ENCODE data around the gene ZNF521. TPM values are rescaled to one million over a fixed set of nuclear protein-coding genes. Genes with fewer than 3 reads are reported as not detected.

ZNF521 gene
- total RNA-seq, 1 donor from 2014 or later = not detected

GRCh38 chr18:25299426-25300300 lies 52.3 kb downstream of the ZNF521 start:
- Mint-ChIP-seq H3K4me1 (ENCODE audit: low read depth) (no peaks in the 10 kb centered on the region), H3K4me3 (ENCODE audit: low read depth) (no peak overlapping the region), H3K27ac (no peak overlapping the region), H3K9me3 (no peaks in the 10 kb centered on the region), H3K36me3 (ENCODE audit: low read depth) (no peaks in the 10 kb centered on the region), H3K27me3 (ENCODE audit: low read depth) (no peaks in the 10 kb centered on the region)
- intact Hi-C loops (cut with micrococcal nuclease) = no loop called here
- DNase-seq (ENCODE audit: low spot score) = no peak

- Mint-ChIP-seq H3K9me3 (no peaks in the 10 kb centered on the region), H3K27me3 (ENCODE audit: low read depth) (no peaks in the 10 kb centered on the region), H3K27ac (no peak overlapping the region), H3K4me1 (ENCODE audit: low read depth) (no peaks in the 10 kb centered on the region), H3K4me3 (ENCODE audit: low read depth) (no peak overlapping the region), H3K36me3 (ENCODE audit: low read depth) (no peaks in the 10 kb centered on the region)
- intact Hi-C loops (cut with micrococcal nuclease) = no loop called here
- no peak for DNase-seq (ENCODE audit: low spot score)
These were observed 53.1 kb downstream of the ZNF521 start for GRCh38 chr18:25298853-25299274.

- Mint-ChIP-seq H3K27ac (no peak overlapping the region), H3K9me3 (no peaks in the 10 kb centered on the region), H3K36me3 (ENCODE audit: low read depth) (no peaks in the 10 kb centered on the region), H3K4me1 (ENCODE audit: low read depth) (no peaks in the 10 kb centered on the region), H3K27me3 (ENCODE audit: low read depth) (no peaks in the 10 kb centered on the region), H3K4me3 (ENCODE audit: low read depth) (no peak overlapping the region)
- intact Hi-C loops (cut with micrococcal nuclease) = no loop called here
- DNase-seq (ENCODE audit: low spot score) = no peak
These were observed 56.3 kb downstream of the ZNF521 start for GRCh38 chr18:25295624-25296138.

- Mint-ChIP-seq H3K4me1 (ENCODE audit: low read depth) (no peaks in the 10 kb centered on the region), H3K4me3 (ENCODE audit: low read depth) (no peak overlapping the region)
These were observed 60.8 kb downstream of the ZNF521 start for GRCh38 chr18:25291150-25291549.

GRCh38 chr18:25289001-25289631 lies 62.9 kb downstream of the ZNF521 start:
- intact Hi-C loops (cut with micrococcal nuclease) = no loop called here
- Mint-ChIP-seq H3K27ac (no peak overlapping the region), H3K9me3 (no peaks in the 10 kb centered on the region), H3K27me3 (ENCODE audit: low read depth) (no peaks in the 10 kb centered on the region), H3K4me1 (ENCODE audit: low read depth) (no peaks in the 10 kb centered on the region), H3K36me3 (ENCODE audit: low read depth) (no peaks in the 10 kb centered on the region), H3K4me3 (ENCODE audit: low read depth) (no peak overlapping the region)
- DNase-seq (ENCODE audit: low spot score) = no peak

More at GRCh38 chr18:25291150-25291549, 60.8 kb downstream of the ZNF521 start:
- Mint-ChIP-seq H3K27ac (no peak overlapping the region), H3K9me3 (no peaks in the 10 kb centered on the region), H3K27me3 (ENCODE audit: low read depth) (no peaks in the 10 kb centered on the region), H3K36me3 (ENCODE audit: low read depth) (no peaks in the 10 kb centered on the region)
- intact Hi-C loops (cut with micrococcal nuclease) = no loop called here
- no peak for DNase-seq (ENCODE audit: low spot score)

- Mint-ChIP-seq H3K4me1 (ENCODE audit: low read depth) (no peaks in the 10 kb centered on the region), H3K27me3 (ENCODE audit: low read depth) (no peaks in the 10 kb centered on the region), H3K36me3 (ENCODE audit: low read depth) (no peaks in the 10 kb centered on the region), H3K27ac (no peak overlapping the region), H3K4me3 (ENCODE audit: low read depth) (no peak overlapping the region), H3K9me3 (no peaks in the 10 kb centered on the region)
- no peak for DNase-seq (ENCODE audit: low spot score)
- intact Hi-C loops (cut with micrococcal nuclease) = no loop called here
These were observed 63.5 kb downstream of the ZNF521 start for GRCh38 chr18:25288340-25288938.

- DNase-seq (ENCODE audit: low spot score) = no peak
- intact Hi-C loops (cut with micrococcal nuclease) = no loop called here
- H3K4me3 Mint-ChIP-seq (ENCODE audit: low read depth) = no peak overlapping the region
- no peaks in the 10 kb centered on the region for H3K36me3 Mint-ChIP-seq (ENCODE audit: low read depth)
- H3K27me3 Mint-ChIP-seq (ENCODE audit: low read depth) = no peaks in the 10 kb centered on the region
- no peaks in the 10 kb centered on the region for H3K4me1 Mint-ChIP-seq (ENCODE audit: low read depth)
- no peak overlapping the region for H3K27ac Mint-ChIP-seq
- no peaks in the 10 kb centered on the region for H3K9me3 Mint-ChIP-seq
These were observed 64.9 kb downstream of the ZNF521 start for GRCh38 chr18:25287106-25287505.

GRCh38 chr18:25284861-25285550 lies 67.0 kb downstream of the ZNF521 start:
- peaks cover 1% of the 10 kb centered on the region for H3K27me3 Mint-ChIP-seq (ENCODE audit: low read depth)
- no peak overlapping the region for H3K27ac Mint-ChIP-seq
- no peak overlapping the region for H3K4me3 Mint-ChIP-seq (ENCODE audit: low read depth)
- H3K36me3 Mint-ChIP-seq (ENCODE audit: low read depth) = no peaks in the 10 kb centered on the region
- intact Hi-C loops (cut with micrococcal nuclease) = no loop called here
- no peaks in the 10 kb centered on the region for H3K4me1 Mint-ChIP-seq (ENCODE audit: low read depth)
- H3K9me3 Mint-ChIP-seq = no peaks in the 10 kb centered on the region
- DNase-seq (ENCODE audit: low spot score) = no peak

GRCh38 chr18:25284281-25284680 lies 67.7 kb downstream of the ZNF521 start:
- Mint-ChIP-seq H3K9me3 (no peaks in the 10 kb centered on the region), H3K4me1 (ENCODE audit: low read depth) (no peaks in the 10 kb centered on the region), H3K27me3 (ENCODE audit: low read depth) (peaks cover 1% of the 10 kb centered on the region), H3K27ac (no peak overlapping the region), H3K4me3 (ENCODE audit: low read depth) (no peak overlapping the region), H3K36me3 (ENCODE audit: low read depth) (no peaks in the 10 kb centered on the region)
- intact Hi-C loops (cut with micrococcal nuclease) = no loop called here
- DNase-seq (ENCODE audit: low spot score) = no peak

- intact Hi-C loops (cut with micrococcal nuclease) = no loop called here
- Mint-ChIP-seq H3K36me3 (ENCODE audit: low read depth) (no peaks in the 10 kb centered on the region), H3K27ac (no peak overlapping the region), H3K4me3 (ENCODE audit: low read depth) (no peak overlapping the region), H3K4me1 (ENCODE audit: low read depth) (no peaks in the 10 kb centered on the region), H3K9me3 (no peaks in the 10 kb centered on the region), H3K27me3 (ENCODE audit: low read depth) (peaks cover 1% of the 10 kb centered on the region)
- DNase-seq (ENCODE audit: low spot score) = no peak
These were observed 68.2 kb downstream of the ZNF521 start for GRCh38 chr18:25283781-25284180.

GRCh38 chr18:25282896-25283703 lies 68.9 kb downstream of the ZNF521 start:
- H3K27ac Mint-ChIP-seq = no peak overlapping the region
- no peak for DNase-seq (ENCODE audit: low spot score)
- intact Hi-C loops (cut with micrococcal nuclease) = no loop called here
- no peaks in the 10 kb centered on the region for H3K36me3 Mint-ChIP-seq (ENCODE audit: low read depth)
- no peak overlapping the region for H3K4me3 Mint-ChIP-seq (ENCODE audit: low read depth)
- H3K27me3 Mint-ChIP-seq (ENCODE audit: low read depth) = peaks cover 1% of the 10 kb centered on the region
- no peaks in the 10 kb centered on the region for H3K4me1 Mint-ChIP-seq (ENCODE audit: low read depth)
- no peaks in the 10 kb centered on the region for H3K9me3 Mint-ChIP-seq

- intact Hi-C loops (cut with micrococcal nuclease) = no loop called here
- no peak for DNase-seq (ENCODE audit: low spot score)
- no peak overlapping the region for H3K27ac Mint-ChIP-seq
These were observed 69.7 kb downstream of the ZNF521 start for GRCh38 chr18:25282282-25282681.

More at GRCh38 chr18:25282282-25282681, 69.7 kb downstream of the ZNF521 start:
- Mint-ChIP-seq H3K9me3 (no peaks in the 10 kb centered on the region), H3K4me3 (ENCODE audit: low read depth) (no peak overlapping the region), H3K27me3 (ENCODE audit: low read depth) (peaks cover 1% of the 10 kb centered on the region), H3K36me3 (ENCODE audit: low read depth) (no peaks in the 10 kb centered on the region), H3K4me1 (ENCODE audit: low read depth) (no peaks in the 10 kb centered on the region)

Measured in activated T-helper 2 cell treated with anti-CD3 and anti-CD28 coated beads, Interferon-gamma antibody, Interleukin-2, Interleukin-4, amounts not matched to agents 10 μg/mL and 5 μg/mL and 100 μg/mL, durations not matched to agents 14 hours and 24 hours and 36 hours (primary cell).